ENCODE data around the gene SEMA4A. TPM values are rescaled to one million over a fixed set of nuclear protein-coding genes. Genes with fewer than 3 reads are reported as not detected.
A peak's percentile ranks its signal among the peaks of the same experiment; 100 is the strongest.
"Not testable (repeated sequence)": the region's sequence is repeated elsewhere in the genome, so short reads cannot be mapped to it uniquely, and the experiment has no call there.

Gene SEMA4A
- polyA plus RNA-seq, 1 experiment = 0.77 TPM

DNA sequence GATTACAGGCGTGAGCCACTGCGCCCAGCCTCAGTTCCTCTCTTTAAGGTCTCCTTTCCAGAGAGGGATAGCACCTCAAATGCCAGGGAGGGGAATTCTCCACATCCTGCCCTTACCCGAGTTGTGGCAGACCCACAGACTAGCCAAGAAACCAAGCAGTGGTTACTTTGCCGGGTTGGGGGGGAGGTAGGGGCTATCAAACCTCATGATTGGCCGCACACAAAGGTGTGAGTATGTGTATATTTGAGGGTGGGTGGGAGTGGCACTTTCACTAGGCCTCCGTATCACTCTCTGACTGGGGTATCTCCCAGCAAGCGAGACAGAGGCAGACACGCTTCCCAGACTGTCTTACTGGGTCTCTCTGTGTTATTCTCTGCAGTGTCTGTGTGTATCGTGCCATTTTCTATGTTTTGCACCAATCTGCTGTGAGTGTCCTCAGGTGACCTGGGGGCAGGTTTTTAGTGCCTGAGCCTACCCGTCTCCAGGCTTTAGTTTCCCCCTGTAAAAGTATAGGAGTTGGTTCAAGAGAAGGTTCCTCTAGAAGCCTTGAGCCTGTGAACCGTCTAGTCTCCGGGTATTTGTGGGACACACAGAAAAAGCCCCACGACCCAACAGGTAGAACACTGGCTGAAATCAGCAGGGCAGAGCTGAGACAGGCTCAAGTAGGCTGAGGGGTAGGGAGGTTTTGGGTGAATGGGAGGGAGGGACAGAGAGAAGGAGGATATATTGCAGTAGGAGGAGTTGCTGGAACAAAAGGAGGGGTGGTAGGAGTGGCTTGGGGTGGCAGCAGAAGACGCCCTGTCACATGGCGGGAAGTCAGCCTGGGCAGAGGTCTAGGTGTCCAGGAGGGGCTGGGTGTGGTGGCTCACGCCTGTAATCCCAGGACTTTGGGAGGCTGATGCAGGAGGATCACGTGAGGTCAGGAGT is 28.6 kb upstream of the SEMA4A start:
- DNase-seq (ENCODE audit: low read depth) = no peak
- CTCF ChIA-PET = interaction anchor here (0.7 to 33.9 kb wide), 3 partner anchors 8 to 818 kb away, joined by 3 to 983 read pairs (median 113); partner anchors contain the start of gene LMNA

DNA sequence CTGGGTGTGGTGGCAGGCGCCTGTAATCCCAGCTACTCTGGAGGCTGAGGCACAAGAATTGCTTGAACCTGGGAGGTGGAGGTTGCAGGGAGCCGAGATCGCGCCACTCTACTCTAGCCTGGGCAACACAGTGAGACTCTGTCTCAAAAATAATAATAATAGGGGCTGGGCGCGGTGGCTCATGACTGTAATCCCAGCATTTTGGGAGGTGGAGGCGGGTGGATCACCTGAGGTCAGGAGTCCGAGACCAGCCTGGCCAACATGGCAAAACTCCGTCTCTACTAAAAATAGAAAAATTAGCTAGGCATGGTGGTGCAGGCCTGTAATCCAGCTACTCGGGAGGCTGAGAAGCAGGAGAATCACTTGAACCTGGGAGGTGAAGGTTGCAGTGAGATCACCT is 27.8 kb upstream of the SEMA4A start:
- H3K27me3 ChIP-seq (ENCODE audit: control insufficient read depth, insufficient read depth, low read length); H3K4me3 ChIP-seq (ENCODE audit: low read depth, low read length); POLR2A ChIA-PET; H3K36me3 ChIP-seq (ENCODE audit: control insufficient read depth, insufficient read depth, low read length); DNase-seq (ENCODE audit: low read depth): not testable (repeated sequence)
- CTCF ChIA-PET = interaction anchor here (0.7 to 33.9 kb wide), 4 partner anchors 9 to 818 kb away, joined by 3 to 983 read pairs (median 58); partner anchors contain the start of gene LMNA

More for the DNA sequence above, 28.6 kb upstream of the SEMA4A start:
- H3K27me3 ChIP-seq (ENCODE audit: control insufficient read depth, insufficient read depth, low read length) = no peaks in the 10 kb centered on the region
- TF ChIP-seq, protein P1, sequence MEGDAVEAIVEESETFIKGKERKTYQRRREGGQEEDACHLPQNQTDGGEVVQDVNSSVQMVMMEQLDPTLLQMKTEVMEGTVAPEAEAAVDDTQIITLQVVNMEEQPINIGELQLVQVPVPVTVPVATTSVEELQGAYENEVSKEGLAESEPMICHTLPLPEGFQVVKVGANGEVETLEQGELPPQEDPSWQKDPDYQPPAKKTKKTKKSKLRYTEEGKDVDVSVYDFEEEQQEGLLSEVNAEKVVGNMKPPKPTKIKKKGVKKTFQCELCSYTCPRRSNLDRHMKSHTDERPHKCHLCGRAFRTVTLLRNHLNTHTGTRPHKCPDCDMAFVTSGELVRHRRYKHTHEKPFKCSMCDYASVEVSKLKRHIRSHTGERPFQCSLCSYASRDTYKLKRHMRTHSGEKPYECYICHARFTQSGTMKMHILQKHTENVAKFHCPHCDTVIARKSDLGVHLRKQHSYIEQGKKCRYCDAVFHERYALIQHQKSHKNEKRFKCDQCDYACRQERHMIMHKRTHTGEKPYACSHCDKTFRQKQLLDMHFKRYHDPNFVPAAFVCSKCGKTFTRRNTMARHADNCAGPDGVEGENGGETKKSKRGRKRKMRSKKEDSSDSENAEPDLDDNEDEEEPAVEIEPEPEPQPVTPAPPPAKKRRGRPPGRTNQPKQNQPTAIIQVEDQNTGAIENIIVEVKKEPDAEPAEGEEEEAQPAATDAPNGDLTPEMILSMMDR (IDR thresholded peaks at IDR 0.05; ENCODE audit: insufficient read depth, low read depth, low read length) = no peak
- POLR2A ChIA-PET = no interaction called here
- no peak overlapping the region for H3K4me3 ChIP-seq (ENCODE audit: low read depth, low read length)
- H3K36me3 ChIP-seq (ENCODE audit: control insufficient read depth, insufficient read depth, low read length) = peaks cover 4% of the 10 kb centered on the region

DNA sequence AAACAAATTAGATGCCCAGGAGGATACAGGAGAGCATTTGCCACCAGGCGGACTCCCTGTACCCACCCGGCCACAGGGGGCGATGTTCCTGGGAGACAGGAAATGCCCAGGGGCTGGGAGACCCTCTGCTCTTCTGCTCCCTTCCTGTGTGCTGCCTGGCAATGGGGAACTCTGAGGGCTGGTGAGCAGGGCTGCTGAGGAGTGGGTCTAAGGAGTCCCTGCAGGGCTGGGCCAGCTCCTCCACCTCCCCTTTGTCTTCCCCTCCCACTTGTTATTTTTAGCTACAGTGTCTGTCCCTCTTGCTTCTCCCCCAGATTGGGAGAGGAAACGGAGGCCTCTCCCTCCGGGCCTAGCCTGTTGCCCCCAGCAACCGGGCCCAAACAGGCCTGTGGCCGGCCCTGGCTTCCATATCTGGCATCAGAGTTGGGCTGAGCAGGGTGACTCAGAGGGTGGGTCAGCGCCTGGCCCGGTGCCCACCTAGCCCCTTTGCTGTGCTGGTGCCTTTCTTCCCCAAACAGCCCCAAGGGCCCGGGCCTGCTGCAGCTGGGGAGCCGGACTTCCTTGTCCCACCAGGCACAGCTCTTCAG is 27.2 kb upstream of the SEMA4A start:
- Histone ChIP-seq H3K27me3 (ENCODE audit: control insufficient read depth, insufficient read depth, low read length) (no peaks in the 10 kb centered on the region), H3K36me3 (ENCODE audit: control insufficient read depth, insufficient read depth, low read length) (peaks cover 5% of the 10 kb centered on the region), H3K4me3 (ENCODE audit: low read depth, low read length) (0 out of 2 replicates have a peak overlapping the region, but pooled peaks have one; percentile 19)
- CTCF ChIA-PET = interaction anchor here (0.5 to 33.9 kb wide), 5 partner anchors 10 to 819 kb away, joined by 3 to 983 read pairs (median 3); partner anchors contain the start of gene LMNA
- peak; percentile 92 for DNase-seq (ENCODE audit: low read depth)
- TF ChIP-seq, protein P1 (IDR thresholded peaks at IDR 0.05; ENCODE audit: insufficient read depth, low read depth, low read length) = peak; percentile 66
- POLR2A ChIA-PET = interaction anchor here (1.1 kb wide), 1 partner anchor 12 kb away, joined by 3 read pairs; no protein-coding TSS in a partner anchor

DNA sequence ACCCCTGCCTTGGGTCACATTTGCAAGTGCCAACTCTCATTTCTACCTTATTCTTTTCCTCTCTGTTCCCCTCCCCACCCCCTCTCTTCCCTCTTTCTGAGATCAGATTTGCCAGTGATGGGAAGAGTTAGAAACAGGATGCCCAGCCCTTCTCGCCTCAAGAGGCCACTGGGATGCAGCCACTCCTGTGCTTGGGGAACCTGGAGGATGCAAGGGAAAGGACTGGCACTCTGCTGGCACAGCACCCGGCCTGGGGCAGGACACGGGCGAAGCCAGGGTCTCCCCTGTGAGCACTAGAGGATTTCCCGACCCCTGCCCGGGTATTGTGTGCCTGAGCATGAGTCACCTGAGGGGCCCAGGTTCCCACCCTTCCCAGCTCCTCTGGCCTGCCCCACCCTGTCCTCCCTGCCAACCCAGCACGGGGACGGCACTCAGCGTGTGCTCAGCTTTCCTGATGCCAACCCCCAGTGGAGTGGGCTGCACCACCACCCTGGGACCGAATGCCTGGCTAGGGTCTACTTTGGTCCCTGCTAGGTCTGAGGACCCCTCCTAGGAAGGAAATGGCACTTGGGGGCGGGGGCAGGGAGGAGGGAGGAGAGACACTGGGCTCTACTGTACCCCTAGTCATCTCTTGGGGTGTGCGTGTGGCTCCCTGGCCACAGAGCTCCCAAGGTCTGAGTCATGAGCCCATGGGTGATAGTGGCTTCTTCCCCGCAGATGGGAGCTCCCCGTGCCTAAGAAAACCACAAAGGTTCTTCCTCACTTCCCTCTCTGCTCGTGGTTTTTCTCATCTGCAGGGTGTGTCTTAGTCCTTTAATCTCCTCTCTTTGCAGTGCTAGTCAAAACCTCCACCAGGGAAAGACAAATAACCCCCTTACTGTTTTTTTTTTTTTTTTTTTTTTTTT is 26.5 kb upstream of the SEMA4A start:
- TF ChIP-seq, protein P1 (IDR thresholded peaks at IDR 0.05; ENCODE audit: insufficient read depth, low read depth, low read length) = no peak
- H3K27me3 ChIP-seq (ENCODE audit: control insufficient read depth, insufficient read depth, low read length) = no peaks in the 10 kb centered on the region
- H3K4me3 ChIP-seq (ENCODE audit: low read depth, low read length) = peak overlapping the region; percentile 19; the same call in 1 of the 2 replicates
- peaks cover 9% of the 10 kb centered on the region for H3K36me3 ChIP-seq (ENCODE audit: control insufficient read depth, insufficient read depth, low read length)
- CTCF ChIA-PET = interaction anchor here (0.9 to 33.9 kb wide), 5 partner anchors 10 to 98 kb away, joined by 3 to 983 read pairs (median 4); partner anchors contain the start of gene LMNA
- DNase-seq (ENCODE audit: low read depth) = peak; percentile 90
- POLR2A ChIA-PET = interaction anchor here (0.7 to 1.1 kb wide), 2 partner anchors 13 to 24 kb away, joined by 3 to 7 read pairs; no protein-coding TSS in a partner anchor

DNA sequence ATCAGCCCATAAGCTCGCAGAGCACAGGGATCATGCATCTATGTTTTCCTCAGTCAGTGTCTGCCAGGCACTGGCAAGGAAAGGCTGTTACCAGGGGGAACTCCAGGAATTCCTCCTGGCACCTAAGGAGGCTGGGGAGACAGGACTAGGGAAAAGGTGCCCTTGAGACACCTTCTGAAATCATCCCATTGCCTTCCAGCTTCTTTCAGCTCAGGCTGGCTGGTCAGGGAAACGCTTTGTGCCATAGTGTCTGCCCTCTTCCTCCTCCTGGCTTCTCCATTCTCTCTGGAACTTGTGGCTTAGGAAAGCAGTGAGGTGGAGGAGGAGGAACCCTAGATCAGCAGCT is 25.1 kb upstream of the SEMA4A start:
- Histone ChIP-seq H3K4me3 (ENCODE audit: low read depth, low read length) (peak overlapping the region; percentile 5; the same call in 1 of the 2 replicates), H3K36me3 (ENCODE audit: control insufficient read depth, insufficient read depth, low read length) (peaks cover 15% of the 10 kb centered on the region), H3K27me3 (ENCODE audit: control insufficient read depth, insufficient read depth, low read length) (no peaks in the 10 kb centered on the region)
- ChIA-PET POLR2A (interaction anchor here (0.9 to 1.4 kb wide), 5 partner anchors 9 to 24 kb away, joined by 3 to 12 read pairs (median 5); partner anchors contain the start of gene LMNA), CTCF (interaction anchor here (0.9 to 33.9 kb wide), 7 partner anchors 12 to 97 kb away, joined by 3 to 983 read pairs (median 6); partner anchors contain the start of gene LMNA)
- TF ChIP-seq, protein P1 (IDR thresholded peaks at IDR 0.05; ENCODE audit: insufficient read depth, low read depth, low read length) = no peak
- no peak for DNase-seq (ENCODE audit: low read depth)

Measured in BJ (cell line).